Mesodermal cell (in vitro differentiated cells): ENCODE results near the gene LRRN4.

Source experiments
- H3K27ac ChIP-seq: 2 replicates; pipeline ENCODE4 v1.7.0; 2013; ENCODE audit warnings: mild to moderate bottlenecking, low read depth, low read length, moderate library complexity; ENCODE audit not compliant: severe bottlenecking
- H3K36me3 ChIP-seq: 2 replicates; pipeline ENCODE4 v1.7.1; 2013; ENCODE audit warnings: mild to moderate bottlenecking, low read length, moderate library complexity; ENCODE audit not compliant: control insufficient read depth, insufficient read depth
- H3K4me1 ChIP-seq: one replicate; pipeline ENCODE4 v1.7.1; 2013; ENCODE audit warnings: mild to moderate bottlenecking, low read length; ENCODE audit not compliant: insufficient read depth, control insufficient read depth, poor library complexity, severe bottlenecking
- H3K4me3 ChIP-seq: 2 replicates; pipeline ENCODE4 v1.7.0; 2013; ENCODE audit warnings: low read length, control low read depth, mild to moderate bottlenecking; ENCODE audit not compliant: insufficient read depth, poor library complexity, severe bottlenecking; ENCODE audit errors: extremely low read depth
- H3K9me3 ChIP-seq: 2 replicates; pipeline ENCODE4 v1.7.1; 2013; ENCODE audit warnings: mild to moderate bottlenecking, low read length, moderate library complexity; ENCODE audit not compliant: control insufficient read depth
- WGBS, 2 experiments: methylation state at CpG; one replicate each; pipeline ENCODE4 v1.1.5; 2013; ENCODE audit warnings: missing lambda C conversion rate in 2 of 2; ENCODE audit not compliant: insufficient coverage in 2 of 2; 5-methylcytosine and 5-hydroxymethylcytosine counted together

Gene LRRN4

GRCh38 chr20:6081236-6081635, 27.4 kb upstream of the LRRN4 start:
- Histone ChIP-seq H3K4me3 (no peak overlapping the region), H3K36me3 (peaks cover 6% of the 10 kb centered on the region), H3K27ac (no peak overlapping the region), H3K4me1 (no peaks in the 10 kb centered on the region), H3K9me3 (no peaks in the 10 kb centered on the region)
- 89 to 94% methylated on average over 2 of the region's 2 CpGs for WGBS, 2 experiments

GRCh38 chr20:6079016-6079415, 25.2 kb upstream of the LRRN4 start:
- H3K4me1 ChIP-seq, result peaks cover 6% of the 10 kb centered on the region
- H3K27ac ChIP-seq, result no peak overlapping the region
- peaks cover 6% of the 10 kb centered on the region for H3K36me3 ChIP-seq
- WGBS, 2 experiments, result 67 to 100% methylated on average over 1 of the region's 2 CpGs
- H3K9me3 ChIP-seq, result no peaks in the 10 kb centered on the region
- no peak overlapping the region for H3K4me3 ChIP-seq

- 88% methylated on average over 4 to 5 of the region's 8 CpGs for WGBS, 2 experiments
- Histone ChIP-seq H3K27ac (no peak overlapping the region), H3K36me3 (peaks cover 6% of the 10 kb centered on the region), H3K4me1 (peaks cover 6% of the 10 kb centered on the region), H3K9me3 (no peaks in the 10 kb centered on the region), H3K4me3 (no peak overlapping the region)
These were observed 21.8 kb upstream of the LRRN4 start for GRCh38 chr20:6075428-6076219.

GRCh38 chr20:6074784-6075183, 20.9 kb upstream of the LRRN4 start:
- 100% methylated on average over 1 of the region's 2 CpGs; no CpG with 5 or more reads in 1 of the 2 experiments for WGBS, 2 experiments
- Histone ChIP-seq H3K4me1 (peaks cover 6% of the 10 kb centered on the region), H3K9me3 (no peaks in the 10 kb centered on the region), H3K27ac (no peak overlapping the region), H3K4me3 (no peak overlapping the region), H3K36me3 (peaks cover 6% of the 10 kb centered on the region)

- H3K27ac ChIP-seq, result no peak overlapping the region
These were observed 20.3 kb upstream of the LRRN4 start for GRCh38 chr20:6074145-6074561.

GRCh38 chr20:6070829-6071695, 17.2 kb upstream of the LRRN4 start:
- whole genome bisulfite sequencing, 2 experiments, result 90 to 92% methylated on average over 3 to 4 of the region's 6 CpGs
- Histone ChIP-seq H3K27ac (no peak overlapping the region), H3K4me3 (no peak overlapping the region), H3K36me3 (peaks cover 6% of the 10 kb centered on the region), H3K4me1 (peaks cover 6% of the 10 kb centered on the region), H3K9me3 (no peaks in the 10 kb centered on the region)

More at GRCh38 chr20:6074145-6074561, 20.3 kb upstream of the LRRN4 start:
- no peaks in the 10 kb centered on the region for H3K9me3 ChIP-seq
- H3K36me3 ChIP-seq, result peaks cover 6% of the 10 kb centered on the region
- H3K4me3 ChIP-seq, result no peak overlapping the region
- peaks cover 6% of the 10 kb centered on the region for H3K4me1 ChIP-seq
- WGBS, 2 experiments, result 83 to 100% methylated on average over 1 of the region's 2 CpGs

- Histone ChIP-seq H3K4me1 (peaks cover 6% of the 10 kb centered on the region), H3K36me3 (no peaks in the 10 kb centered on the region), H3K9me3 (no peaks in the 10 kb centered on the region), H3K27ac (no peak overlapping the region), H3K4me3 (no peak overlapping the region)
- 88% methylated on average over 1 of the region's 2 CpGs for WGBS, 2 experiments
These were observed 15.8 kb upstream of the LRRN4 start for GRCh38 chr20:6069669-6070068.

GRCh38 chr20:6067763-6068318, 14.0 kb upstream of the LRRN4 start:
- Histone ChIP-seq H3K9me3 (no peaks in the 10 kb centered on the region), H3K36me3 (no peaks in the 10 kb centered on the region), H3K27ac (no peak overlapping the region), H3K4me1 (no peaks in the 10 kb centered on the region), H3K4me3 (no peak overlapping the region)
- WGBS, 2 experiments, result no CpG with 5 or more reads among the region's 4 CpGs

GRCh38 chr20:6066582-6066981, 12.7 kb upstream of the LRRN4 start:
- Histone ChIP-seq H3K9me3 (no peaks in the 10 kb centered on the region), H3K4me1 (no peaks in the 10 kb centered on the region), H3K4me3 (no peak overlapping the region), H3K36me3 (no peaks in the 10 kb centered on the region), H3K27ac (no peak overlapping the region)
- 74 to 90% methylated on average over 3 of the region's 3 CpGs for WGBS, 2 experiments

- Histone ChIP-seq H3K36me3 (no peaks in the 10 kb centered on the region), H3K4me3 (no peak overlapping the region), H3K27ac (no peak overlapping the region), H3K4me1 (peaks cover 16% of the 10 kb centered on the region), H3K9me3 (no peaks in the 10 kb centered on the region)
- 60% methylated on average over 1 of the region's 2 CpGs; no CpG with 5 or more reads in 1 of the 2 experiments for WGBS, 2 experiments
These were observed 7.7 kb upstream of the LRRN4 start for GRCh38 chr20:6061544-6061943.
